ENCODE data around the gene VPS26C. TPM values are rescaled to one million over a fixed set of nuclear protein-coding genes. Genes with fewer than 3 reads are reported as not detected.

VPS26C gene
- total RNA-seq, 1 experiment from 2014 or later: 42.1 TPM

- Histone ChIP-seq H4K20me1 (ENCODE audit: insufficient read depth) (no peaks in the 10 kb centered on the region), H2AFZ (ENCODE audit: low read depth, low read length, poor library complexity, severe bottlenecking) (no peak overlapping the region), H3K79me2 (ENCODE audit: insufficient read depth, low read length) (no peaks in the 10 kb centered on the region), H3K4me3 (replicated peaks in 1 of 2; ENCODE audit: low read depth in 1 of 2, low read length in 2 of 2) (no peak overlapping the region), H3K9me3 (ENCODE audit: control insufficient read depth in 1 of 2, insufficient read depth in 1 of 2, low read depth in 1 of 2, low read length in 2 of 2) (no peaks in the 10 kb centered on the region), H3K27ac (ENCODE audit: low read depth, low read length) (no peak overlapping the region), H3K9ac (ENCODE audit: low read length) (no peak overlapping the region), H3K36me3 (ENCODE audit: control insufficient read depth in 1 of 2, insufficient read depth in 2 of 2, low read length in 2 of 2) (peaks cover 17 to 21% of the 10 kb centered on the region in 2 experiments; a peak in 3 of 4 replicates), H3K4me2 (ENCODE audit: low read length) (no peak overlapping the region), H3K27me3 (ENCODE audit: insufficient read depth, low read length) (no peaks in the 10 kb centered on the region), H3K4me1 (ENCODE audit: control insufficient read depth in 1 of 2, insufficient read depth in 2 of 2, low read length in 2 of 2) (peaks cover 14 to 41% of the 10 kb centered on the region in 2 experiments), H3K9me2 (ENCODE audit: insufficient read depth) (no peaks in the 10 kb centered on the region)
- CTCF ChIA-PET: no interaction called here
- intact Hi-C loops (cut with micrococcal nuclease): no loop called here
- no TSS peak for BruUV-seq (replicated peaks)
- RAD21 ChIA-PET (ENCODE audit: low non-redundant PET in 1 of 2, low total read pairs in 2 of 2, uncharacterized antibody in 2 of 2, unreplicated experiment in 2 of 2): no interaction called here
- POLR2A ChIA-PET: no interaction called here
- TF ChIP-seq POLR2AphosphoS5 (IDR thresholded peaks at IDR 0.05; ENCODE audit: low read depth, low read length): no peak
- TF ChIP-seq CEBPB (IDR thresholded peaks at IDR 0.05; ENCODE audit: low read depth): no peak
- no peak for TF ChIP-seq ELF1 (IDR thresholded peaks at IDR 0.05; ENCODE audit: borderline replicate concordance, low read depth)
- no peak for TF ChIP-seq ATF3 (IDR thresholded peaks at IDR 0.05)
- TF ChIP-seq MAX (IDR thresholded peaks at IDR 0.05): no peak
- no peak for TF ChIP-seq FOSL1 (IDR thresholded peaks at IDR 0.05; ENCODE audit: low read depth)
- no peak for TF ChIP-seq EZH2 (IDR thresholded peaks at IDR 0.05)
- DNase-seq (ENCODE audit: low read depth, low spot score) (no peak), ATAC-seq (no peak)
These were observed 73.5 kb downstream of the VPS26C start for GRCh38 chr21:37193676-37194075.

GRCh38 chr21:37193006-37193405 is 74.1 kb downstream of the VPS26C start:
- Histone ChIP-seq H3K9ac (ENCODE audit: low read length) (no peak overlapping the region), H3K27me3 (ENCODE audit: insufficient read depth, low read length) (no peaks in the 10 kb centered on the region), H3K36me3 (ENCODE audit: control insufficient read depth in 1 of 2, insufficient read depth in 2 of 2, low read length in 2 of 2) (peaks cover 16 to 28% of the 10 kb centered on the region in 2 experiments; a peak in 3 of 4 replicates), H2AFZ (ENCODE audit: low read depth, low read length, poor library complexity, severe bottlenecking) (no peak overlapping the region), H3K4me1 (ENCODE audit: control insufficient read depth in 1 of 2, insufficient read depth in 2 of 2, low read length in 2 of 2) (peaks cover 11 to 34% of the 10 kb centered on the region in 2 experiments), H4K20me1 (ENCODE audit: insufficient read depth) (no peaks in the 10 kb centered on the region), H3K27ac (ENCODE audit: low read depth, low read length) (no peak overlapping the region), H3K4me2 (ENCODE audit: low read length) (no peak overlapping the region), H3K9me3 (ENCODE audit: control insufficient read depth in 1 of 2, insufficient read depth in 1 of 2, low read depth in 1 of 2, low read length in 2 of 2) (no peaks in the 10 kb centered on the region), H3K4me3 (replicated peaks in 1 of 2; ENCODE audit: low read depth in 1 of 2, low read length in 2 of 2) (no peak overlapping the region), H3K79me2 (ENCODE audit: insufficient read depth, low read length) (no peaks in the 10 kb centered on the region), H3K9me2 (ENCODE audit: insufficient read depth) (no peaks in the 10 kb centered on the region)
- TF ChIP-seq CEBPB (IDR thresholded peaks at IDR 0.05; ENCODE audit: low read depth): no peak
- no peak for TF ChIP-seq YY1 (IDR thresholded peaks at IDR 0.05; ENCODE audit: extremely low read depth, insufficient replicate concordance, low read depth, low read length)
- TF ChIP-seq EZH2phosphoT487 (IDR thresholded peaks at IDR 0.05; ENCODE audit: borderline replicate concordance): no peak
- TF ChIP-seq TCF7L2 (IDR thresholded peaks at IDR 0.05; ENCODE audit: borderline replicate concordance, extremely low read depth, insufficient read depth, insufficient read length): no peak
- TF ChIP-seq POLR2A (IDR thresholded peaks at IDR 0.05; ENCODE audit: borderline replicate concordance, extremely low read depth, insufficient read depth, insufficient read length): no peak
- no peak for TF ChIP-seq ZNF274 (IDR thresholded peaks at IDR 0.05; ENCODE audit: low read depth, low read length)
- no peak for TF ChIP-seq SP1 (IDR thresholded peaks at IDR 0.05; ENCODE audit: low read depth)
- TF ChIP-seq ELF1 (IDR thresholded peaks at IDR 0.05; ENCODE audit: borderline replicate concordance, low read depth): no peak
- no peak for TF ChIP-seq MAX (IDR thresholded peaks at IDR 0.05)
- ATAC-seq (no peak), DNase-seq (ENCODE audit: low read depth, low spot score) (no peak)
- BruUV-seq (replicated peaks): no TSS peak
- CTCF ChIA-PET: no interaction called here
- intact Hi-C loops (cut with micrococcal nuclease): no loop called here
- POLR2A ChIA-PET: no interaction called here
- RAD21 ChIA-PET (ENCODE audit: low non-redundant PET in 1 of 2, low total read pairs in 2 of 2, uncharacterized antibody in 2 of 2, unreplicated experiment in 2 of 2): interaction anchor here in 1 of 2 experiments (0.6 kb wide), 1 partner anchor 10 kb away, joined by 3 read pairs; no protein-coding TSS in a partner anchor
